CD4-positive, alpha-beta T cell treated with Interleukin-4 for 1 hour (primary cell): ENCODE measurements around the gene XRRA1.

Source experiments
- DNase-seq, 2 donors: peaks; one replicate each; pipeline ENCODE4 v3.0.0-alpha.2; 2020 to 2022

Gene XRRA1

GRCh38 chr11:74949753-74950137, 854 bp upstream of the XRRA1 start:
- peak in 1 of 2 donors; percentile 3 for DNase-seq

GRCh38 chr11:74948546-74948897, 369 bp downstream of the XRRA1 start:
- no peak for DNase-seq

DNA sequence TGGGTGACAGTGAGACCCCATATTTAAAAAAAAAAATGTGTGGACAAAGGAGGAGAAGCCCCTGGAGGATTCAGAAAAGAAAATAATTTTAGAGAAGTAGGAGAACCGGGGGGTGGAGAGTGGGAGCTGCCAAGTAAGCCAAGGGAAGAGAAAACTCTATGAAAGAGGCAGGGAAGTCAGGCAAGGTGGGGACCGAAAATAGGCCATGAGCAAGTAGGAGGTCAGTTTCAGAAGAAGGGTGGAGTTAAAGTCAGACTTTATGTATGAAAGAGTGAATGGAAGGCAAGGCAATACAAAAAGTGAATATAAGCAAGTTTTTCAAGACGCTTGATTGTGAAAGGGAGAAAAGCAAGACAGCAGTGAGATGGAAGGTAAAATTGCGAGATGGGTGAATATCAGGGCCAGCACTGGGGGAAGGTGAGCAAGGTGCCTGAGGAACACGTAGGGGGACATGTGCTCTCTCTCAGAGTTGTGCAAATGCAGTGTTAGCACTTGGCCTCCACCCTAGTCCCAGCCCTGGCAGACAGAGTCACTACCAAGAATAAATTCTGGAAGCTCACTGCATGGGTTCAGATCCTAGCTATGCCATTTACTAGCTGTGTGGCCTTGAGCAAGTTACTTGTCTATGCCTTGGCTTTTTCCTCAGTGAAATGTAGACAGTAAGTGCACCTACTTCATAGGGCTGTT, 6.7 kb downstream of the XRRA1 start:
- DNase-seq, result no peak

DNA sequence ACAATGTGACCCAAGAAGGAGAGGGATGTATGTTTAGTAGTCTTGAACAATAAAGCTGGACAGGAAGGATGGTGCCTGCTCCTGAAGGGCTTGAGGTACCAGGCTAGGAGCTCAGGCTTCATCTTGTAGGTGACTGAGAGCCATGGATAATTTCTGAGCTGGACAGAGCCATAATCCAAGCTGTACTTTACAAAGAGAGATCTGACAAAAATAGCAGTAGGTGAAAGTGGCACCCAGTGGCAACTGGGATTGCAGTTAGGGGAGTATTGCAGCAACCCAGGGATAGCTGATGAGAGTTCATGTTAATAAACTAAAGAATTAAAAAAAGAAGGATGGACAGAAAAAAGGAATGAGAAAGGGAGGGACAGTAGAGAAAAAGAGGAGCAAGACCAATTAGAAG, 7.4 kb downstream of the XRRA1 start:
- no peak for DNase-seq

DNA sequence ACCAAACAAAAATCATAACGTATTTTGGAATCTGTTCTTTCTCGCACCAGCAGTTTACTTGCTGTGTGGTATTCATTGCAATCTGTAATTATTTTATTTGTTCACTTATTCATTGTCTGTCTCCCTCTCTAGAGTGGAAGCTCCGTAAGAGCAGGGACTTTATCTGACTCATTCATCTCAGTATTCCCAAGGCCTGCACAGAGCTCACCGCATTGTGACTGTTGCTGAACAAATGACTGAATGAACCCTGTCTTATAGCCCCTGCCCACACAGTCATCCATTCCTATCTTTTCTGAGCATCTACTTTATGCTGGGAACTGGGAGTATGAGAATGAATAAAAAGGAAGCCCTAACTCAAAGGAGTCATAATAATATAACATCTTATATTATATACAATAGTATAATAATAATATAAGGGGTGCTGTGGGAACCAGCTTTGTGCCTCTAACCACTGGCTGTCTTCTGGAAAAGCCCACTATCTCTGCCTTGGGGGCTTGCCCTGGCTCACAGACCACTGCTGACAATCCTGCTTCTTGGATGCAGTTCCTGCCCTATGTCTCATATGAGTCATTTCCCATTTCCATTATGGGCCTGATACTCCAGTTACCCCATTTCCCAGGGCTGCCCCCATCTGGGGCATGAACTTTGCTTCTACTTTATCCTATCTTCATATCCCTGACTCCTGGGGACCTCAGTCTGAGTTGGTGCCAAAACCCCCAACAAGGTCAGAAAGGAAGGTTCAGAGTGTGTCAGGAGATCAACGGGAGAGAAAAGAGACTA, 11.0 kb downstream of the XRRA1 start:
- DNase-seq, result no peak

- no peak for DNase-seq
Measured at GRCh38 chr11:74936976-74937375, 11.9 kb downstream of the XRRA1 start.

DNA sequence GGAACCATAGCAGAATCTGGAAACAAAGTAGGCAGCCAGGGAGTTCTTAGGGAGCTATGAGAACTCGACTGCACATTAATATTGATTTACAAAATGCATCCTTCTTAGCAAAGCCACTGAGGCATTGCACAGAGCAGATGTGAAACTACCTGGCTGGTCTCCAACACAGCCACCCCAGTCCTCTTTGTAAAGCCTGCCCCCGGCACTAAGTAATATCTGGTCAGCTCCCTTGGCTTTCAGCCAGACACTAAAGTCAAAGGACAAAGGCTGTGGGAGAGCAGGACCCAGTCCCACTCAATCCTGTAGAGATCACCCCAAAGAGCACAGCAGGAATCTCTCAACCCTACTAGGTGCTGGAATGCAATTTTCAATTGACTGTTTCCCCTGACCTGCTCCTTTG, 12.8 kb downstream of the XRRA1 start:
- no peak for DNase-seq

- no peak for DNase-seq
Measured at GRCh38 chr11:74935285-74935684, 13.6 kb downstream of the XRRA1 start.

- DNase-seq, result no peak
Measured at GRCh38 chr11:74933765-74934164, 15.1 kb downstream of the XRRA1 start.

- DNase-seq, result no peak
Measured at GRCh38 chr11:74932797-74933196, 16.1 kb downstream of the XRRA1 start.

- no peak for DNase-seq
Measured at GRCh38 chr11:74932169-74932568, 16.7 kb downstream of the XRRA1 start.

GRCh38 chr11:74929431-74930363, 19.2 kb downstream of the XRRA1 start:
- DNase-seq, result peak; percentile 72 to 77

DNA sequence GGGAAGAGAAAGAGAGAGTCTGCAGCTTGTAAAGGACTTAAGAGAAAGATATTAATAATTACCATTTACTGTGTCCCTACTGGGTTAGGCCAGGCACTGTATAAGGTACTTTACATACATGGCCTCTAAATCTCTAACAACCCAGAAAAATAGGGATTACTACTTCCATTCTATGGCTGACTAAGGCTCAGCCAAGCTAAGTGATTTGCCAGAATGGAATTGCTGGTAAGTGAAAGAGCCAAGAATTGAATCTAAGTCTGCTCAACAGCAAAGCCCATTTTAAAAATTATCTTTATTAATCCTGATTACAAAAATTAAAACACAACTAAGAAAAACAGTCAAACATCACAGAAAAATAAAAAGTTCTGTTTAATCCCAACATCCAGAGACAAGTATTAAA, 21.4 kb downstream of the XRRA1 start:
- DNase-seq, result no peak

DNA sequence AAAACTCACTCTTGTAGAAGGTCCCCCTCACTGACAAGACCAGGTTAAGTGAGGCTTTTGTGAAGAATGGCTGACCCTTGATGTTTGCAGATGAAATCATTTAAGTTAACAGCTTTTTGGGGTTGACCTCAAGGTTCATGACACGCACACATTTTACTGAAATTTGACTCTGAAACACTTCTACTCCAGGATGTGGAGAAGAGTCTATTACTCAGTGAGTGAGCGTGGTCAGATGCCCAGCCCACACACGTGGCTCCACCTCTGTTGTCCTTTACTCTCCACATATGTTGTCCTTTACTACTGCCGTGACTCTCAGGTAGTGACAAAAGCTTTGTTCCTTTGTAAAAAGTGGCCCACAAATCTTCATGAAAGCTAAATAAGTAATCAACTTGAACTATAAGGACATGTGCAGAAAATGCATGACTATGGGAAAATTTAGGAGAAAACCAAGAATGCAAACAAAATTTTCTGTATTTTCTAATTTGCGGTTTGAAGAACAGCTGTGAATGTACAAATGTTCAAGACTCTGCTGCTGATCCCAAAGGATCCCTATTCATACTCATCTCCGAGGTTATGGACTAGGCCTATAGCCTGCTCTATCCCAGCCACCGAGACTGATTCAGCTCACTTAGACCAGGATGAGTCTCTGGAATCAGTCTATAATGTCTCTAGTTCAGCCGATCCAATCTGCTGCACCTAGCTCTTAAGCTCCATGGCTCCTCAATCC, 22.4 kb downstream of the XRRA1 start:
- DNase-seq, result no peak

DNA sequence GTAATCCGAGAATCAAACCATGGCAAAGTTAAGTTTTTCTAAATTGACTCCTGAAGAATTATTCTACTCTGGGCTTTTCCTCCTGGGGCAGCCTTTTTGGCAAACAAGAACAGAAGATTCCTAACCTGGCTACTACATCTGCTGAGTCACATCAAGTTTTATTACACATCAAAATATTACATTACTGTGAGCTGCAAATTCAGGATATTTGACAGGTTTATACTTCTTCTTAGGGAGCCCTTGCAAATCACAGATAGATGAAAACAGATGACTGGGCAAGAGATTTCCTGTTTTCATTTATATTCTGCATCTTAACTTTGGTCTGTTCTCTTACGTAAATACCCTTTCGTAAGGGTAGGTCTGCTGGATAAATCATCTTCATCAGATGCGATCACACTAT, 23.6 kb downstream of the XRRA1 start:
- no peak for DNase-seq

- no peak for DNase-seq
Measured at GRCh38 chr11:74923125-74923524, 25.8 kb downstream of the XRRA1 start.

DNA sequence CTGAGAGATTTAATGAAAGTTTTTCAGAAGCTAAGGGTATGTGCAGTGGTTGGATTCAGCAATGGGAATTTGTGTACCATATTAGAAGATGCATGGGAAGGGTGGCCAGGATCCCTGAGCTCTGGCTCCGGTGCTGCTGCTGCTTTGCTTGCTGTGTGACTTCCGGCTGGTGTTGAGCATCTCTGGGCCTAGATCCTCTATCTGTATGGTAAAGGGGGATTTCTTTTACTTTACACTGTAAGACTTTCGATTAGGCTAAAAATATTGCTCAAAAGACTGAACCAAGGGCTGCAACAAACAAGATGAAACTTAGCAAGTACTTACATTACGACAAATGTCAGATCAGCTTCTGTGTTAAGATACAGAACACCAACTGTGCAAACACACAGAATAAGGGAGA, 39.1 kb downstream of the XRRA1 start:
- DNase-seq, result no peak

- DNase-seq, result no peak
Measured at GRCh38 chr11:74909385-74909784, 39.5 kb downstream of the XRRA1 start.

DNA sequence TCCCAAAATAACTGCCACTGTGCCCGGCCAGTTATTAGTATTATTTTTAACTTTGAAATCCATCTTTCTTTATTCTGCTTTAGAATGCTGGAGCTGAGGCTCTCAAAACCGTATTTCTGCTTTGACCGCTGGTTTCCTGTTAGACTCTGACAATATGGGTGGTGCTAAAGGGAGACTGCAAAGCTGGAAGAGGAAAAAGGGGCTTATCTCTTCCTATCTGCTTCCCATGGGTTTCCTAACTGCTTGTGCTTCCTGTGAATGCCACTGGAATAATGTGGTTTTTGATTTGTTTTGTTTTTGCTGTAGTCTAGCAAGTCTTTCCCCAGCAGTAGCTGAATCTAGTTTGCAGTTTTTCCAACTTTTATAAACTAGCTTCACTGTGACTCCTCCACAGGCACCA, 43.6 kb downstream of the XRRA1 start:
- DNase-seq, result no peak

DNA sequence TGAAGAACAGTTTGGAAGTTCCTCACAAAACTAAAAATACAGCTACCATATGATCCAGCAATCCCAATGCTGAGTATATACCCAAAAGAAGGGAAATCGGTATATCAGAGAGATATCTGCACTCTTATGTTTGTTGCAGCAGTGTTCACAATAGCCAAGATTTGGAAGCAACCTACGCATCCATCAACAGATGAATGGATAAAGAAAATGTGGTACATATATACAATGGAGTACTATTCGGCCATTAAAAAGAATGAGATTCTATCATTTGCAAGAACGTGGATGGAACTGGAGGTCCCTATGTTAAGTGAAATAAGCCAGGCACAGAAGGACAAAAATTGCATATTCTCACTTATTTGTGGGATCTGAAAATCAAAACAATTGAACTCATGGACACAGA, 46.5 kb downstream of the XRRA1 start:
- no peak for DNase-seq

DNA sequence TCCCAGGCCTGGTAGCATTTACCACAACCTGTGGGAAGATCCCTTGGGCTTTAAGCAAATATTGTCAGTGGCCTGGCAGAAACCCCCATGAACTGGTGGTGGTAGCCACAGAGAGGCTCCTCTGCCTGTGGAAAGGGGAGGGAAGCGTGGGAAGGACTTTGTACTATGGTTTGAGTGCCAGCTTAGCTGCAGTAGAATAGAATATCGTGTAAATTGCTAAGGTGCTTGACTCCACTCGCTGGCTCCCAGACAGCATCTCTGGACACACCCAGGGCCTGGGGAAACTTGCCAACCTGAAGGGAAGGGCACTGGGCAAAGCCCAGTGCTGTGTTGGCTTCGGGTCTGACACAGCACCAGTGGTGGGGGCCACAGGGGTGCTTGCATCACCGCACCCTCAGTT, 52.6 kb downstream of the XRRA1 start:
- no peak for DNase-seq

DNA sequence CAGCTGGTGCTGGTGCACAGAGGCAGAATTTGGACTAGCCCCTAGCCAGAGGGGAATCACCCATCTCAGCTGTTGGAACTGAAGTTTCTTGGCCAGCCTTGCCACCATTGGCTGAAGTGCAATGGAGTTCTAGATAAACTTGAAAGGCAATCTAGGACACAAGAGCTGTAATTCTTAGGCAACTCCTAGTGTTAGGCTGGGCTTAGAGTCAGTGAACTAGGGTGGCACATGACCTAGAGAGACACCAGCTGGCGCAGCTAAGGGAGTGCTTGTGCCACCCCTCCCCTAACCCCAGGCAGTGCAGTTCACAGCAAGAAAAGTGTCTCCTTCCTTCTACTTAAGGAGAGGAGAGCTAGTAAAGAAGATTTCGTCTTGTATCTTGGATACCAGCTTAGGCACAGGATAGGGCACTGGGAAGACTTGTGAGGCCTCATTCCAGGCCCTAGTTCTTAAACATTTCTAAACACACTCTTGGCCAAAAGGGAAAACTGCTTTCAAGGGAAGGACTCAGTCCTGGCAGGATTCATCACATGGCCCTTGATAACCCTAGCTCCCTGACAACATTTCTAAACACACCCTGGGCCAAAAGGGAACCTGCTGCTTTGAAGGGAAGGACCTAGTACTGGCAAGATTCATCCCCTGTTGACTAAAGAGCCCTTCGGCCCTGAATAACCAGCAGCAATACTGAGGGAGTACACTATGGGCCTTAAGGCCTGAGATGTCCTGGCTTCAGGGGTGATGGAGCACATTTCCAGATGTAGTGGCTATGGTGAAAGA, 53.4 kb downstream of the XRRA1 start:
- DNase-seq, result no peak
